H1 (cell line): Measurements from ENCODE around the gene ZNF473. TPM values are rescaled to one million over a fixed set of nuclear protein-coding genes. Genes with fewer than 3 reads are reported as not detected.
"Not testable (repeated sequence)": the region's sequence is repeated elsewhere in the genome, so short reads cannot be mapped to it uniquely, and the experiment has no call there.

Source experiments
- CTCF ChIA-PET: fragments of 300-600 bp; sonication (Branson Sonifier 250); formaldehyde crosslinking; loops from one replicate; lab custom pipeline; 2021; ENCODE audit not compliant: partially characterized antibody; lab: Charles Lee
- POLR2A ChIA-PET: fragments of 300-600 bp; sonication (Branson Sonifier 250); formaldehyde crosslinking; loops from one replicate; lab custom pipeline; 2021; ENCODE audit warnings: inconsistent platforms; ENCODE audit not compliant: partially characterized antibody; lab: Charles Lee
- DNase-seq, 2 experiments: peaks; one replicate each; pipeline versions ENCODE4 v3.0.0 to v3.0.0-alpha.2; 2010 to 2022; ENCODE audit warnings: low spot score in 2 of 2, low read depth in 1 of 2, mixed read lengths in 1 of 2
- FAIRE-seq: peaks from 2 replicates; lab custom pipeline; 2011; peaks lifted over from hg19 to GRCh38; lab: Jason Lieb, UNC
- H2AFZ ChIP-seq: 2 replicates; pipeline ENCODE4 v1.8.1; 2012; ENCODE audit warnings: low read length, inconsistent platforms
- H2AK5ac ChIP-seq: 2 replicates; pipeline ENCODE4 v1.6.1; 2013; ENCODE audit warnings: low read depth, low read length
- H2BK120ac ChIP-seq: replicated peaks from 2 replicates; pipeline ENCODE3; 2013; ENCODE audit warnings: low read depth, low read length, inconsistent platforms
- H2BK12ac ChIP-seq: 2 replicates; pipeline ENCODE4 v1.6.1; 2013; ENCODE audit warnings: low read depth, low read length
- H2BK15ac ChIP-seq: 2 replicates; pipeline ENCODE4 v1.6.1; 2013; ENCODE audit warnings: low read length
- H2BK20ac ChIP-seq: 2 replicates; pipeline ENCODE4 v1.6.1; 2013; ENCODE audit warnings: low read length
- H2BK5ac ChIP-seq: 2 replicates; pipeline ENCODE4 v1.6.1; 2013; ENCODE audit warnings: low read depth, low read length
- H3K14ac ChIP-seq: 2 replicates; pipeline ENCODE4 v1.6.1; 2013; ENCODE audit warnings: inconsistent platforms; ENCODE audit not compliant: insufficient read length
- H3K18ac ChIP-seq: 2 replicates; pipeline ENCODE4 v1.6.1; 2013; ENCODE audit warnings: low read length; ENCODE audit errors: extremely low read depth
- H3K23ac ChIP-seq: 2 replicates; pipeline ENCODE4 v1.6.1; 2013; ENCODE audit warnings: inconsistent platforms; ENCODE audit not compliant: insufficient read length
- H3K23me2 ChIP-seq: 2 replicates; pipeline ENCODE4 v1.6.1; 2013; ENCODE audit warnings: low read depth, low read length
- H3K27ac ChIP-seq: 2 replicates; pipeline ENCODE4 v1.6.1; 2011; ENCODE audit warnings: low read depth, low read length, inconsistent platforms
- H3K27me3 ChIP-seq, 4 experiments: replicated peaks in 1 of 4; 1 replicate in 1 of 4; 2 replicates in 3 of 4; pipeline versions ENCODE4 v1.6.1 to v1.8.1; 2011 to 2013; ENCODE audit warnings: low read length in 3 of 4, mild to moderate bottlenecking in 3 of 4, inconsistent platforms in 2 of 4, mixed read lengths in 2 of 4, moderate library complexity in 1 of 4; ENCODE audit not compliant: control insufficient read depth in 3 of 4, insufficient read depth in 3 of 4; ENCODE audit errors: extremely low read depth in 1 of 4
- H3K36me3 ChIP-seq, 4 experiments: 2 replicates each; pipeline versions ENCODE4 v1.6.1 to v1.8.1; 2011 to 2013; ENCODE audit warnings: mild to moderate bottlenecking in 4 of 4, low read length in 3 of 4, moderate library complexity in 2 of 4, control low read depth in 1 of 4, inconsistent platforms in 1 of 4; ENCODE audit not compliant: insufficient read depth in 4 of 4, control insufficient read depth in 2 of 4
- H3K4ac ChIP-seq: replicated peaks from 2 replicates; pipeline ENCODE3; 2013; ENCODE audit warnings: low read length, low read depth, mixed read lengths, inconsistent platforms; ENCODE audit not compliant: insufficient read length
- H3K4me1 ChIP-seq, 4 experiments: replicated peaks in 1 of 4; 1 replicate in 1 of 4; 2 replicates in 3 of 4; pipeline versions ENCODE4 v1.6.1 to v1.8.1; 2011 to 2013; ENCODE audit warnings: low read length in 3 of 4, inconsistent platforms in 2 of 4, mixed read lengths in 1 of 4; ENCODE audit not compliant: insufficient read depth in 4 of 4, control insufficient read depth in 3 of 4
- H3K4me2 ChIP-seq, 2 experiments: 2 replicates each; pipeline versions ENCODE4 v1.6.1 to v1.8.1; 2011 to 2013; ENCODE audit warnings: low read depth in 2 of 2, low read length in 2 of 2, control low read depth in 1 of 2, inconsistent platforms in 1 of 2, mild to moderate bottlenecking in 1 of 2; ENCODE audit not compliant: insufficient read depth in 1 of 2
- H3K4me3 ChIP-seq, 4 experiments: fragments of 200-600, 300-600 bp in 1 of 4; sonication (generic), shearing (Covaris generic), sonication (Bioruptor Twin) in 1 of 4; 2 replicates each; pipeline versions ENCODE4 v1.5.1 to v1.8.1; 2011 to 2016; ENCODE audit warnings: low read length in 4 of 4, low read depth in 3 of 4, control low read depth in 2 of 4, inconsistent platforms in 2 of 4, mild to moderate bottlenecking in 2 of 4, mixed read lengths in 1 of 4, moderate library complexity in 1 of 4; ENCODE audit not compliant: insufficient read depth in 2 of 4; ENCODE audit errors: extremely low read depth in 1 of 4
- H3K56ac ChIP-seq: replicated peaks from 2 replicates; pipeline ENCODE3; 2013; ENCODE audit warnings: low read depth, mild to moderate bottlenecking, mixed read lengths, low read length, inconsistent platforms; ENCODE audit not compliant: insufficient read length
- H3K79me1 ChIP-seq: 2 replicates; pipeline ENCODE4 v1.6.1; 2013; ENCODE audit warnings: low read depth, low read length, control low read depth
- H3K79me2 ChIP-seq, 2 experiments: 2 replicates each; pipeline versions ENCODE4 v1.6.1 to v1.8.1; 2012 to 2013; ENCODE audit warnings: low read length in 2 of 2, mild to moderate bottlenecking in 2 of 2, inconsistent platforms in 1 of 2; ENCODE audit not compliant: insufficient read depth in 2 of 2, control insufficient read depth in 1 of 2
- H3K9ac ChIP-seq, 4 experiments: replicated peaks in 1 of 4; 1 replicate in 1 of 4; 2 replicates in 3 of 4; pipeline versions ENCODE4 v1.6.1 to v1.8.1; 2011 to 2013; ENCODE audit warnings: low read depth in 3 of 4, low read length in 3 of 4, control low read depth in 2 of 4, mild to moderate bottlenecking in 2 of 4, moderate library complexity in 2 of 4, inconsistent platforms in 1 of 4; ENCODE audit errors: extremely low read depth in 1 of 4
- H3K9me3 ChIP-seq, 2 experiments: 2 replicates each; pipeline versions ENCODE4 v1.6.1 to v1.8.1; 2012 to 2013; ENCODE audit warnings: mild to moderate bottlenecking in 2 of 2, moderate library complexity in 2 of 2, control low read depth in 1 of 2, inconsistent platforms in 1 of 2, low read depth in 1 of 2, low read length in 1 of 2, mixed read lengths in 1 of 2; ENCODE audit not compliant: insufficient read depth in 2 of 2
- H4K20me1 ChIP-seq, 2 experiments: replicated peaks in 1 of 2; 2 replicates each; pipeline versions ENCODE3 to v1.8.1; 2011 to 2013; ENCODE audit warnings: inconsistent platforms in 2 of 2, low read length in 2 of 2, mild to moderate bottlenecking in 1 of 2; ENCODE audit not compliant: insufficient read depth in 2 of 2, control insufficient read depth in 1 of 2
- H4K5ac ChIP-seq: 2 replicates; pipeline ENCODE4 v1.6.1; 2013; ENCODE audit warnings: low read length, low read depth, mixed read lengths, inconsistent platforms; ENCODE audit not compliant: insufficient read length
- H4K8ac ChIP-seq: 2 replicates; pipeline ENCODE4 v1.8.0; 2013; ENCODE audit warnings: mild to moderate bottlenecking, moderate library complexity, low read length, inconsistent platforms; ENCODE audit not compliant: insufficient read depth; ENCODE audit errors: extremely low read depth
- H4K91ac ChIP-seq: replicated peaks from 2 replicates; pipeline ENCODE3; 2013; ENCODE audit warnings: low read length, mixed read lengths, inconsistent platforms; ENCODE audit not compliant: insufficient read length
- WGBS, 2 experiments: shearing (Covaris generic) in 1 of 2; methylation state at CpG; one replicate each; pipeline versions ENCODE4 v1.1.6 to v1.1.7; 2013 to 2015; ENCODE audit warnings: low lambda C conversion rate in 2 of 2, mixed read lengths in 2 of 2, inconsistent platforms in 1 of 2, low coverage in 1 of 2, missing lambda C conversion rate in 1 of 2; ENCODE audit not compliant: insufficient replicate concordance in 2 of 2, insufficient coverage in 1 of 2, insufficient read length in 1 of 2; ENCODE audit errors: extremely low coverage in 1 of 2, missing lambda C conversion rate in 1 of 2; 5-methylcytosine and 5-hydroxymethylcytosine counted together
- polyA plus RNA-seq, 7 experiments: library from polyadenylated mRNA; depleted of rRNA in 3 of 7; stranded (reverse) in 5 of 7; unstranded in 2 of 7; fragments of >200 nt in 5 of 7; fragments of 200-250 nt in 2 of 7; gene quantifications; 1 replicate in 5 of 7; 2 replicates in 1 of 7; 4 replicates in 1 of 7; pipeline versions ENCODE4 v1.2.1 to v1.2.3, GENCODE V29; 2011 to 2013; ENCODE audit warnings: missing spikeins in 2 of 7, mixed read lengths in 2 of 7
- total RNA-seq: library from RNA; stranded (reverse); fragmentation: NEBNext Ultra II Directional; extraction: Animal tissue kit (Norgen Biotek cat#: 25700); gene quantifications from 2 replicates; pipeline ENCODE4 v1.2.1, GENCODE V29; 2021

Gene ZNF473
- total and polyA plus RNA-seq, 2 of the 8 experiments (the other 6 are each of a cell fraction or from before 2014, with no cell fraction given), result 5.2 to 11.7 TPM

GRCh38 chr19:50068382-50068781 lies 42.6 kb downstream of the ZNF473 start:
- H3K18ac ChIP-seq, H2BK12ac ChIP-seq, H4K5ac ChIP-seq, H2BK15ac ChIP-seq, H2BK120ac ChIP-seq, CTCF ChIA-PET, H3K4me3 ChIP-seq, H3K23ac ChIP-seq, H4K91ac ChIP-seq, H2AK5ac ChIP-seq, H3K23me2 ChIP-seq, H4K20me1 ChIP-seq, H3K27me3 ChIP-seq, H2AFZ ChIP-seq, H3K14ac ChIP-seq, H3K4me1 ChIP-seq, H4K8ac ChIP-seq, H3K36me3 ChIP-seq, H2BK5ac ChIP-seq, H3K56ac ChIP-seq, POLR2A ChIA-PET, H3K27ac ChIP-seq, H2BK20ac ChIP-seq, H3K4me2 ChIP-seq, H3K4ac ChIP-seq, H3K79me1 ChIP-seq, DNase-seq, FAIRE-seq, H3K79me2 ChIP-seq, H3K9ac ChIP-seq: not testable (repeated sequence)
- WGBS, 2 experiments, result 85% methylated on average over 5 of the region's 5 CpGs; no CpG with 5 or more reads in 1 of the 2 experiments
- H3K9me3 ChIP-seq, result peaks cover 47 to 80% of the 10 kb centered on the region in 2 experiments

- H2BK20ac ChIP-seq, H3K14ac ChIP-seq, H3K36me3 ChIP-seq, H3K56ac ChIP-seq, H3K9ac ChIP-seq, H2BK5ac ChIP-seq, H3K4me3 ChIP-seq, H3K27ac ChIP-seq, H2AFZ ChIP-seq, H3K79me2 ChIP-seq, H3K4me1 ChIP-seq, DNase-seq, H3K4ac ChIP-seq, H3K79me1 ChIP-seq, H3K27me3 ChIP-seq, H2AK5ac ChIP-seq, H4K91ac ChIP-seq, CTCF ChIA-PET, H4K5ac ChIP-seq, H3K18ac ChIP-seq, H2BK15ac ChIP-seq, H3K4me2 ChIP-seq, FAIRE-seq, H4K20me1 ChIP-seq, H4K8ac ChIP-seq, POLR2A ChIA-PET, H2BK120ac ChIP-seq, H3K23ac ChIP-seq, H2BK12ac ChIP-seq, H3K23me2 ChIP-seq: not testable (repeated sequence)
- WGBS, 2 experiments, result 94% methylated on average over 2 of the region's 8 CpGs; no CpG with 5 or more reads in 1 of the 2 experiments
- peaks cover 15 to 56% of the 10 kb centered on the region in 2 experiments; a peak in 3 of 4 replicates for H3K9me3 ChIP-seq
Observed at GRCh38 chr19:50075076-50075475, 49.3 kb downstream of the ZNF473 start.
